HK-2 (cell line): ENCODE measurements around the gene EPHA7.

Experiments used
- DNase-seq: peaks from one replicate; pipeline ENCODE4 v3.0.0-alpha.2; 2018; ENCODE audit not compliant: unreplicated experiment

The EPHA7 gene

DNA sequence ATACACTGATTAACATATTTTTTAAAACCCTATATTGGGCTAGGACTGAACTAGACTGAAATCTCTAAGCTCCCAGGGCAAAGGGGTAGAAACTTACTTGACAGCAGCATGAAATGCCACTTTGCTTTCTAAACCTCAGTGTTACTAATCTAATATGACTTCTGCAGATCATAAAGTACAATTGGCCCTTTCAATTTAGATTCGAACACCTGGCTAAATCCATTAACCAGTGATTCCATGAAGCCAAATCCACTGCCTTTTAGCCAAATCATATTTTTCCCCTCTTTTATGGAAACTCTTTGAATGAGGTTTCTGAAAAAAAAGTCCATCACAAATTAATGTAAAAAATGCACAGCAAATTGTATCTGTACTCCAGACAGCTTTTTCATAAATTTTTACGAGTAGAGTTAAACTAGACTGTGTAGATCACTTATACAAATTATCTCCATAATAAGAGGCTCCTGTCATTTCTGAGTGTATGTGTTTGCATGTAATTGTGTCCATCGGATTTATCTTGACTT, 25.7 kb downstream of the EPHA7 start:
- DNase-seq: no peak

DNA sequence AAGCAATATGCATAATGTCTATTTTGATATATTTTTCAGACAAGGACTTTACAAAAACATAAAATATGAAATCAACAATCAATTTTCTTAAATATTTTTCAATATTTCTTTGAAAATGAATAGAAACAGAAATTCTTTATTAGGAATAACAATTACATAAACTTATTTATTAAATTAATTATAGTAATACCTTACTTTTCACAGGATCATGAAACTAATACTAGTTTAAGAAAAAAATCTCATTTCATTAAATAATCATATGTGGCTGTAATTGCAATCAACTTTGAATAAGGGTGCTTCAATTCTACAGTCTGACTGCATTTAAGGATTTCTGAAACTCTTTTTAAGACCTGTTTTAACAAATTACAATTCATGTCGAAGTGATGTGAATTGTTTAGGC, 26.6 kb downstream of the EPHA7 start:
- no peak for DNase-seq

- DNase-seq: no peak
These were observed 27.4 kb downstream of the EPHA7 start for GRCh38 chr6:93391965-93392364.

- DNase-seq: no peak
These were observed 30.2 kb downstream of the EPHA7 start for GRCh38 chr6:93389192-93389591.

DNA sequence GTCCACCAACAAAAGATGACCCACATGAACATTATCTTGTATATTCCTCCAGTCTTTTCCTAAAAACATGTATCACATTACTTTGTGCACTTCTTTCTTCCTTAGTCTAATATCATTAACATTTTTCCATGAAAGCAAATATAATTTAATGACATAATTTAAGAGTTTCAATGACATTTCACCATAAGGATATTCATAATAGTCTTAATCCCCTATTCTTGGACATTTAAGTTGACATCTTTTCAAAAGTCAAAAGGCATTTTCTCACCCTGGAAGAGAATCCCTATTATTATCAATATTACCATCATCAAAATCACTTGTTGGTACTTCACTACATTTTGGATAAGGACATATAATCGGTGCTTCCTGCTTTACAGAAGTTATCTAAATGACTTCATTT, 31.3 kb downstream of the EPHA7 start:
- DNase-seq: no peak

DNA sequence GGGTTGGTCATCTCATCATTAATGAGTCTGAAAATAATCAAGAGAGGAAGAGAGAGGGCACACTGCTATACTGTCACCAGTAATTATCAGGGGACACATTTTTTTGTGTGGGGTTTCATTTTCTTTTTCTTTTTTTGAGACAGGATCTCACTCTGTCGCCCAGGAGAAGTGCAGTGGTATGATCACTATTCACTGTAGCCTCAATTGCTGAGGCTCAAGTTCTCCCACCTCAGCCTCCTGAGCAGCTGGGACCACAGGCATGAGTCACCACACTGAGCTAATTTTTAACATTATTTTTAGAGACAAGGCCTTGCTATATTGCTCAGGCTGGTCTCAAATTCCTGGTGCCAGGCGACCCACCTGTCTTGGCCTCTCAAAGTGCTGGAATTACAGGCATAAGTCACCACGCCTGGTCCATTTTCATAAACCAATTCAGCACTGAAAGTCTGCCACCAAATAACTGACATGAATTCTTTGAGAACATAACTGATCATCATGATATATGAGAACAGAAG, 43.3 kb downstream of the EPHA7 start:
- DNase-seq: no peak

DNA sequence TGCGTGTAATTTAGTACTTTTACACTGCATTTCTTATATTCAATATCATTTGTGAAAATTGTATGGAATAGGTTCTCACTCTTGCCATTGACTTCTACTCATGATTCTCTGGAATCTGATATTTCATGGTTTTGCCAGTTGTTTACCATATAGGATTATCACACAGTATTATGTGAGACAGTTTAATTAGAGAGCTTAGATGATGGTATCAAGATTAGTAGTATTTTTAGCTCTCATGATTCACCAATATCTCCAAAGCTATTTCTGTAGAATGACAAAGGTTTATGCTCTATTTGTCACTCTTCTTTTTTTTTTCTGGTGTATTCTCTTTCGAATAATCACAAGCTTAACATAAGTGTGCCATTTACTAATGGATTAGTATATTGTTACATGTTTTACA, 45.9 kb downstream of the EPHA7 start:
- DNase-seq: no peak

GRCh38 chr6:93371756-93372155, 47.6 kb downstream of the EPHA7 start:
- DNase-seq: no peak

DNA sequence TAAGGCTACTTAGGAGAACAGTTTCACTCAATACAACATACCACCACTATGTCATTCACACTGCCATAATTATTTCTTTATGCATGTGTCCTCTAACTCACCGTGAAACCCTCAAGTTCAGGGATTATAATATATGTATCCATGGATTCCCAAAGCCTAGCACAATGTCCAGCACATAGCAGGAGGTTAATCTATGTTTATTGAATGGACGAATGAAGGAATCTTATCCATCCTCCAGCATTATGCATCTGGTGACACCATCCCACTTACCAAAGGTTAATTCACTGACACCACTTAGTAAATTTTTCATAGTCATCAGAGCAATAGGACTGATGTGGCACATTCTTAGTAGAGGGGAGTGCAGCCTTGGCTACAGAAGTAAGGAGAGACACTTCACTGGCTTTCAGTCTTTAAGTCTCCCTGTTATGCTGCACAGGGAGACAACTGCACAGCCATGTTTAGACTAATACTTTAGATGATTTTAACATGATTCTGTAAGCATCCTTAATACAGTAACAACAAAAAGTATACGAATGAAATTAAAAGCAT, 49.7 kb downstream of the EPHA7 start:
- DNase-seq: no peak

DNA sequence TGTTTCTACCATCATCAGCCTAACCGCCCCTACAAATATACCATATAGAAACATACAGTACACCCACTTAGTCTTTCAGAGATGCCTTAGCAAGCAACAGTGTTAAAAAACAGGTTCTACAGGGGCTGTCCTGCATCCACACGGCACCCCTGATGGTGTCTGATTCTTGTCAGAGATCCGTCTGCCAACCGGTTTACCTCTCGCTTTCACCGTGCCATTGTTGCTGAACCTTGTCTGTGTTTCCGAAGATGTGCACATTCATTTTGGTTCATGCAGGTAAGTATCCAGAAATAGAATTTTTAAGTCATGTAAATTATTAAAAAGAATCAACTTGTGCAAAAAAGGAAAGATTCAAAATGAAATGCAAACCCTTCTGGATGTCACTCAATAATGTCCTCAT, 52.9 kb downstream of the EPHA7 start:
- no peak for DNase-seq

- no peak for DNase-seq
These were observed 53.9 kb downstream of the EPHA7 start for GRCh38 chr6:93365445-93365844.

DNA sequence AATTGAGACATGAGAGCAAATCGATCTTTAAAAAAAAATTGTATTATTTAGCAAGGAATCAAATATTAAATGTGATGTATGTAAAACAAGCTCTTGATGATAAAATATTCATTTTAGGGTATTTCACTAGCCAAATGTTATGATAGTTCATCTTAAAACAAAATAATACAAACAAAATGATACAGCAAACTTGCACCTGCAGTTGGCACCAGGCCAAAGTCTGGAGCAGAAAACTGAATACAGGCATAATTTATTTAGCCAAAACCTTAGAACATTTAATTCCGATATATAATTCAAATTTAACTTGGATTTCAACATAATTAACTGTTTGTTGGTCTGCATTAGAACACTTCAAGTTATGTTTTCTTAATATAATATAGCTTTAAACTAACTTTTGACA, 60.9 kb downstream of the EPHA7 start:
- no peak for DNase-seq

GRCh38 chr6:93352604-93353003, 66.8 kb downstream of the EPHA7 start:
- no peak for DNase-seq

DNA sequence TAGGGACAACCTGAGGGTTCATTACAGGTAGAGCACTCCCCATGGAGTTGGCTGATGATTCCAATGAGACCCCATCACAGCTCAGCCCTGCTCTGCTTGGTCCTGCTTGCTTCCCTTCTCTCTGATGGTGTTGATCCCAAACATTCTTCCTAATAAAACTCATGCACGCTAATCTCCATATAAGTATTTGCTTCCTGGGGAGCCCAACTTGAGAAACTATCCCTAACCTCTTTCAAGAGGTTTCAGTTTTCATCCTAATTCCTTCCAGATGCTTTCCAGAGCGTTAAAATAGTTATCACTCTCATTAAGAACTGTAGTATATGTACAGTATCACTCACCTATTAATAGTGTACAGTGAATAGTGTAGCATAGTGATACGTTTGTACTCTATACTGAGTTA, 68.1 kb downstream of the EPHA7 start:
- no peak for DNase-seq

- no peak for DNase-seq
These were observed 68.6 kb downstream of the EPHA7 start for GRCh38 chr6:93350774-93351173.

- no peak for DNase-seq
These were observed 75.0 kb downstream of the EPHA7 start for GRCh38 chr6:93344333-93344835.

DNA sequence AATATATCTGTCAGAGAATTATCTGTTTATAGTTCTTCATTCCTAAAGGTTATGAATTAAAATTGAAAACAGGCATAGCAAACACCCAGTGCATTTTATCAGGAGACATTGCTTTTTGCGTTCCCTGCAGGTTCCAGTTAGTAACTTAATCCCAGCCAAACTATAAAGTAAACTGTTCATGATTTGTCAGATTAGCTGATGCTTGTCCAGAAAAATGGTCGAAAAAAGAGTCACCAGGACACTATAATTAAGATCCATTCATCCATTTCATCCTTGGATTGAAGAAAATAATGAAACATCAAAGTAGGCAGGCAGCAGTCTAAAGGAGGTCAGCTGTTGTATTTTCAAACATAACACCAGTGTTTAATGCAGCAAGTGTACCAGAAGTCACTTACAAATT, 75.9 kb downstream of the EPHA7 start:
- DNase-seq: no peak

GRCh38 chr6:93341900-93342613, 77.3 kb downstream of the EPHA7 start:
- no peak for DNase-seq

DNA sequence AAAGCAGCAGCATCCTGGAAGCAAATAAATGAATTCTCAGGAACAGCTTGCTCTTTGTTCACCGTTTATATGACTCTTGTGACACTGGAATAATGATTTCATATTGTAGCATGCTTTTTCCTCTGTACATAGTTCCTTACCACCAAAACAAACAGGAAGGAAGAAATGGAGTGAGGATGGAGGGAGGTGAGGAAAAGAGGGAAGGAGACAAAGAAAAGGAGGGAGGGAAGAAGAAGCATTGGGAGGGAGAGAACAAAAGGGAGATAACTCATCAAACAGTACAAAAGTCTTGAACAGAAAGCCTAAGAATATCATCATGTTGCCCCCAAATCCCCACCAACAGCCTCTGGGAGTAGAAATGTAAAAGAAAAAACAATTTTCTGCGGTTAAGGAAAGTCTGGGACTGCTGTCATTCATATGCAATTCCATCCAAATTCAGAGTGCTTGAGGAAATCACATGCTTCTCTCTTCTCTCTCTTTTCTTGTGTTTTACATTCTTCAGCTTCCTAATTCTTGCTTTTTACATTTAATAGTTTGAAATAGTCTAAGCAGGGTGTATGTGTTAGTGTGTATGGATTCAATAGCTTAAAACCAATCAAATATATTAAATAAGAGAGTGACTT, 81.5 kb downstream of the EPHA7 start:
- no peak for DNase-seq

DNA sequence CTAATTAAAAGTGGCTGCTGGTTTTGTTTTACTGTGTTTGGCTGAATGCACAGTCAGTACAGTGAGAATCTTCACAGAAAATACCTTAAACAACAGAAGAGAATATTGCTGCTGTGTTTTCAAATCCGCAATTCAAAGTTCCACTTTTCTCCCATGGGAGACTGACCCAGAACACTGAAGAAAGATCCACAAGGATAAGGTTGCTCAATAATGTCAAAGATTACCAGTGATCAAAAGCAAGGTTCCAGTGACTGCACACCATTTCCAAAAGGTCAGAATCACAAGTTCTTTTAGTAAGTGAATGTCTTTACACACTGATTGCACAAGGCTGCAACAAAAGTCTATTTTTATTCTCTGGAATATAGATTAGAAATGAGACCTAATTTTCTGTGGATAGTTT, 82.3 kb downstream of the EPHA7 start:
- DNase-seq: no peak

GRCh38 chr6:93329301-93330000, 89.9 kb downstream of the EPHA7 start:
- DNase-seq: no peak

DNA sequence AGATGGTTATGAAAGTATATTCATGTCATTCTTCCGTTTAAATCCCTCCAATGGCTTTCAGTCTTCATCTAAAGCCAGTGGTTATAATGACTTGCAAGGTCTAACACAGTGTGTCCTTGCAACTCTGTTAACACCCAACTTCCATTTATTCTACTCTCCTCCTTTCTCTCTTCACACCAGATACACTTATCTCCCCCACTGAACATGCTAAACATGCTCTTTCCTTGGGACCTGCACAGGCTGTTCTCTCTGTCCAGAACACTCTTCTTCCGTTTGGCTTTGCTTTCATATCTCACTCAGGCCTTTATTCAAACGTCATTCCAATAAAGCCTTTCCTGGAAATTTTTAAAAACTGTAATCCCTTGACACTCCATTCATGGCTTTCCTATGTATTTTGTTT, 91.5 kb downstream of the EPHA7 start:
- no peak for DNase-seq
